GM12873 (cell line): Measurements from ENCODE around the gene KCNQ1OT1.

Experiments
- CTCF ChIP-seq: IDR thresholded peaks from 2 replicates; pipeline ENCODE4 v1.5.1; 2012; ENCODE audit warnings: low read depth, mild to moderate bottlenecking, moderate library complexity, low read length, control low read depth; ENCODE audit not compliant: insufficient read depth; ENCODE audit errors: missing control alignments

The KCNQ1OT1 gene

GRCh38 chr11:2699531-2700414 is at the start of gene KCNQ1OT1:
TSS of gene KCNQ1OT1 (minus strand) at chr11:2699994.
- TF ChIP-seq CTCF = no peak

DNA sequence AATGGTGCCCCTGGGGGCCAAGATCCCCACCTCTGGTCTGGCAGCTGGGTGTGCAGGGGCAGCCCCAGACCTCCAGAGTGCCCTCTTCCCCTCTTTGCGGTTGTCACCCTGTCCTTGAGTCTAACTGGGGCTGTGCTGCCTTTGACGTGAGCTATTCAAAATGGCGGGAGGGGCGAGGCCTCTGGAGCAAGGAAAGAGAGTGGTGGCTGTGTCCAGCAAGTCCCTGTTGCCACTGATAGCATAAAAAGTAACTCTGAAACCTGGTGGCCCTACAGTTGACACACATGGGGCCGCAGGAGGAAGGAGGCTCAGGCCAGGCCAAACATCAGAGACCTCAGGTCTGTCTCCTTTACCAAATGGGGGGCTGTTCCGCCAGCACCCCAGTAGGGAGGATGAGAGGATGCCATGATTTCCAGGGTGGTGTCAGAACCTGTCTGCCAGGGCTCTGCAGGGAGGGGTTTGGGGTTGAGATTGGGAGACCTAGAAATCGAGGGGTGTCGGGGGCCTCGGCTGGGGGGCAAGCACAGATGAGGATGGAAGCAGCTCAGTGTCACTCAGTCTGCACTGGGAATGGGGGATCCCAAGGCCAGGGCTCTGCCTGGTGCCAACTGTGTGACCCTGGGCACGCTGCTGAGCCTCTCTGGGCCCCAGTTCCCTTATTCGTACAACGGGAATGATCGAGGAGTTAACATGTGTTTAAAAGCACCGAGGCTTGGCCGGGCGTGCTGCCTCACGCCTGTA is 49.2 kb upstream of the KCNQ1OT1 start:
- no peak for TF ChIP-seq CTCF

DNA sequence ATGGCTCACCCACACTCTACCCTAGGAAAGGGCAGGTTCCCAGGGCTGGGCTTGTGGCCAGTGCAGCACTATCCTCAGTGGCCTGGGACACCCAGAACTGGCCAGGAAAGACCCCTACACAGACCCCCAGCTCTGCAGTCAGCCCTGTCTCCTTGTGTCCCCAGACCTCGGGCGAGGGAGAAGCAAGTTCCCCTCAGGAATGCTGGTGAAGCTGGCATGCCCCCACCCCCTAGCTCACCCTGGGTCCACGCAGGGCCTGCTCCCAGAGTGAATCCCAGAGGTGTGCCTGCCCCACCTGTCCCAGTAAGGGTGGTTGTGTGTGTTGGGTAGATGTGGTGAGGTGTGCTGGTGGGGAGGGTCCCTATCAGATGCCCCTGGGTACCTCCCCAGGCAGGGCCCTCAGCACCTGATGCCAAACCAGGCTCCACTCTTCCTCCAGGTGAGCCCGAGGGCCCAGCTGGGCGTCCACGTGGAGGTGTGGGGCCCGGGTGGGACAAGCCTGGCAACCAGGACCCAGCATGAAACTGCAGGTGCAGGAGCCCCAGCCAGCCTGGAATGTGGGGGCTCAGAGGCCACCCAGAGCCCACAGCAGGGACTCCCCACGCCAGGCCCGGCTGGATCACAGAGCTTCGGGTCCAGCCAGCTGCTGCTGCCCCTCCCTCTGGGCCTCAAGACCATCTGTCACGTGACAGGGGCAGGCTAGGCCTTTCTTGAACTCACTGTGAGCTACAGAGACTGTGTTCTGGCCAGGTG is 48.4 kb upstream of the KCNQ1OT1 start:
- no peak for TF ChIP-seq CTCF

GRCh38 chr11:2747248-2748027 is 47.6 kb upstream of the KCNQ1OT1 start:
- no peak for TF ChIP-seq CTCF

- TF ChIP-seq CTCF = no peak
These were observed 46.8 kb upstream of the KCNQ1OT1 start for GRCh38 chr11:2746401-2747247.

GRCh38 chr11:2745511-2745910 is 45.7 kb upstream of the KCNQ1OT1 start:
- no peak for TF ChIP-seq CTCF
